ENCODE measurements around the gene SUFU.
"Not testable (repeated sequence)": the region's sequence is repeated elsewhere in the genome, so short reads cannot be mapped to it uniquely, and the experiment has no call there.

The SUFU gene

DNA sequence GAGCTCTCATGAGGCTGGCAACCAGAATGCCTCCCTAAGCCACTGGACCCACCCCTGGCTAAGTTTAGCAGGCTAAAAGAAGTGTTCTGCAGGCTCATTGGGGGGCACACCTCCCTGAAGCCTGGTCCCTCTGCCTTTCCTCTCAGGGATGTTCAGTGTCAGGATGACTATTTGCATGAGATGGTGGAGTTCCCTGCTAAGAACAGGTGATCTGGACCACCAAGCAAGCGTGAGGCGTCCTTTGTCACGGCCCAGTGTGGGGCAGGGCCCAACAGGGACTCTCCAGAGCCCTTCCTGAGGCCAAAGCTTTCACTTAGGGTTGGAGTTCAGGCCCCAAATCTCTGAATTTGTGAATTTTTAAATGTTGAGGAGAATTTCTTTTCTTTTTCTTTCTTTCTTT, 12.0 kb downstream of the SUFU start:
- DNase-seq, result no peak

DNA sequence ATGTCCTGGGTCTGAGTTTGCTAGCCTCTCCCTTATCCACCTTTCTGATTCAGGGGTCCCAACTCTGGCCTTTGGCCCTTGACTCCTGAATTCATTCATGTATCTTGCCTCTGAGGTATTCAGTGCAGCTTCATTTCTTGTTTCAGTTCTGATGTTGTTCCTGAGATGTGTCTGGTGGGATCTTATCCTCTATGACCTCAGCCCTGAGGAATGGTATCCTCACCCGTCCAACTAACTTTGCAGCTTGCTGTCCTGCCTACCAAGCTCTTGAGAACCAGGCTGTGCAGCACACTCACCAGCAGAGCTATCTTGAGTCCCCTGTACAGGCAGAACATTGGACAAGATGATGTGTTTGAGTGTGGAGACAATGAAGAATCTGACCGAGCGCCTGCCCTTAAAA, 13.8 kb downstream of the SUFU start:
- no peak for DNase-seq

- no peak for DNase-seq
These were observed 15.6 kb downstream of the SUFU start for GRCh38 chr10:102519246-102519825.

GRCh38 chr10:102522874-102523249, 19.1 kb downstream of the SUFU start:
- DNase-seq, result no peak

GRCh38 chr10:102523250-102524029, 19.7 kb downstream of the SUFU start:
- no peak for DNase-seq

DNA sequence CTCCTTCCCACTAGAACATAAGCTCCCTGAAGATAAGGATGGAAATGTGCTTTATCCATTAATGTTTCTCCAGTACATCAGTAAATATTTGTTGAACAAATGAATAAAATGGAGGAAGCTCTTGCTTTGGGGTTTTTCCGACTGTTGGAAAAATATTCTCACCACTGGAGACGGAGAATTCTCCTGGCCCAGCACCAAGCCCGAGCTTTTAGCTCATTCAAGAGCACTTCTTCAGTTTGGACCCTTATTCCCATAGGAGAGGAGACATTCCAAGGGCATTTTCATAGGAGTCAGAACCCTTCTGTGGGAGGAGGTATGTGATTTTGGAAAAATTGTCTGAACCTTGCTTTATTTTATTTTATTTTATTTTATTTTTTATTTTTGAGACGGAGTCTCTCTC, 21.0 kb downstream of the SUFU start:
- DNase-seq, result no peak

DNA sequence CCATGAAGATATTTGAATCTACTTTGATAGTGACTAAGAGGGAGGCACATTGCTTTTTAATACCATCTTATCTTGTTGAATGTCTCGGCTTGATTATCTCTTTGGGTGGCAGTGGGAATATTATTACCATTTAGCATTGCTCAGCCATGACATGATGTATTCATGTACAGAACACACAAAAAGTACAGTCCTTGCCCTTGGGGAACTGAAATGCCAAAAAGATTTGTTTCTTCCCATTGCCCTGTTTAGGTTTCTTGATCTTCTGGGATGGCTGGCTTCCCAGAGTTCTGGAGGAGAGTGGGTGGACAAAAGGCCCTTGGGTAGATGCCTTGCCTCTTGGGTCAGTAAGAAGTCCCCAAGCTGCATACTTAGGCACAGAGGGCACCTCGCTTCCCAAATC, 23.8 kb downstream of the SUFU start:
- DNase-seq, result no peak

GRCh38 chr10:102534333-102534732, 30.6 kb downstream of the SUFU start:
- DNase-seq, result no peak

DNA sequence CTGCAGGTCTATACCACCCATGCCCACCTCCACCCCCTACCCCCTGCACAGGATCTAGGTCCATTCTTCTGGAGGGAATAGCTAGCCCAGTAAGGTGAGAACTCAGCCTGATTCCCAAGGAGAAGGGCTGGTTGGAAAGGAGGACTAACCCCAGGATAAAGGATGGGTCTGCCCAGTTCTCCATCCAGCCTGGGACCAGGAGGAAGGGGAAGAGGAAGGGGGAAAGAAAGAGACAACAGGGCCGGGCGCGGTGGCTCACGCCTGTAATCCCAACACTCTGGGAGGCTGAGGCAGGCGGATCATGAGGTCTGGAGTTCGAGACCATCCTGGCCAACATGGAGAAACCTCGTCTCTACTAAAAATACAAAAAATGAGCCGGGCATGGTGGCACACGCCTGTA, 31.2 kb downstream of the SUFU start:
- not testable (repeated sequence) for DNase-seq

DNA sequence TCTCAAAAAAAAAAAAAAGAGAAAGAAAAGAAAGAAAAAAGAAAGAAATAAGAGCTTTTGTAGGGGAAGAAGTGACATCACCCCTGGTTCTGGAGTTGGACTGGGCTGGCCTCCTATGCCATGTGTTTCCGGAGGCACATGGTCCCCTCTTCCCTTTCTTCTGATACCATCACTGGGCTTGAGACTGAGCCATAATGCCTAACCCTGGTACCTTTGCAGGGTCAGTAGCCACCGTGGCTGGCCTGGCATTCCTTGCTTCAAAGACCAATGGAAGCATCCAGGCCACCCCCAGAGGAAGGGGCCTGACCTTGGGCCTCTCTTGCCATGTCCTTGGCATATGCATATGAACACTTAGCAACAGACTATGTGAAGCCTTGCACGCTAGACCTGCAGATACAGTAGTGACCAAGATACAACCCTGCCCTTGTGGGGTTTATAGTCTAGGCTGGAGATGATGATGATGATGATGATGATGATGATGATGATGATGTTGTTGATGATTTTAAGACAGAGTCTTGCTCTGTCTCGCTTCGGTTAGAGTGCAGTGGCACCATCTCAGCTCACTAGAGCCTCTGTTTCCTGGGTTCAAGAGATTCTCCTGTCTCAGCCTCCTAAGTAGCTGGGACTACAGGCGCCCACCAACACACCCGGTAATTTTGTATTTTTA, 31.8 kb downstream of the SUFU start:
- DNase-seq, result no peak

GRCh38 chr10:102537367-102537766, 33.6 kb downstream of the SUFU start:
- no peak for DNase-seq

GRCh38 chr10:102537948-102538347, 34.2 kb downstream of the SUFU start:
- no peak for DNase-seq

DNA sequence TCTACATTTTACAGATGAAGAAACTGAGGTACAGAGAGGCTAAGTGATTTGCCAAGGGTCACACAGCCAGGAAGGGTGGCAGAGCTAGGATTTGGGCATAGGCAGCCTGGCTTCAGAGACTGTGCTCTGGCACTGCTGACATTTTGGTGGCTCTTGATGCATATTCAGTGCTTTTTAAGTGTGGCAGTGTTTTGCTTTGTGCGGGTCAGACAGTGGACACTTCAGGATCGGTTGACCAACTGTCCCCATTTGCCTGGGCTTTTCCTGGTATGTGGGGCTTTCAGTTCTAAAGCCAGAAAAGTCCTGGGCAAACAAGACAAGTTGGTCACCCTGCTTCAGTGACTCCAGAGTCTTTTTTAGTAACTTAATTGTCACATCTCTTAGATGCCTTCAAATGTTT, 35.0 kb downstream of the SUFU start:
- DNase-seq, result no peak

GRCh38 chr10:102540023-102540422, 36.3 kb downstream of the SUFU start:
- DNase-seq, result no peak

- no peak for DNase-seq
These were observed 39.1 kb downstream of the SUFU start for GRCh38 chr10:102542800-102543418.

GRCh38 chr10:102545265-102545871, 41.6 kb downstream of the SUFU start:
- no peak for DNase-seq

DNA sequence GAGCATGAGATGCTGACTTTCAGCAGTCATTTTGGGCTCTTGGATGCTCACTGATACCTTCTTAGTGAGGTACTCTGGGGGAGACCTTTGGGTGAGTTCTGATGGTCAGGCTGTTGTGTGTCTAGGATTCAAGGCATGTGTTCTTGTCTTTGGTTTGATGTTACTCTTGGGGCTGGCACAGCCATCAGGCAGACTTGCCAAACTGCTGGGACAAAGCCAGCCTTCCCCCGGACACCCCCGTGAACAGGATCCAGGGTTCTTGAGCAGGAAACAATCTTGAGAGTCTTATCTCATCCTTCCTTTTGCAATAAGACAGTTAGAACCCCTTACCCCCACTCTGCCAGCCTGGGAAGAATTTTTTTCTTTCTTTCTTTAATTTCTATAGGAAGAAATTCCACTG, 42.2 kb downstream of the SUFU start:
- no peak for DNase-seq

GRCh38 chr10:102546606-102547320, 43.0 kb downstream of the SUFU start:
- no peak for DNase-seq

DNA sequence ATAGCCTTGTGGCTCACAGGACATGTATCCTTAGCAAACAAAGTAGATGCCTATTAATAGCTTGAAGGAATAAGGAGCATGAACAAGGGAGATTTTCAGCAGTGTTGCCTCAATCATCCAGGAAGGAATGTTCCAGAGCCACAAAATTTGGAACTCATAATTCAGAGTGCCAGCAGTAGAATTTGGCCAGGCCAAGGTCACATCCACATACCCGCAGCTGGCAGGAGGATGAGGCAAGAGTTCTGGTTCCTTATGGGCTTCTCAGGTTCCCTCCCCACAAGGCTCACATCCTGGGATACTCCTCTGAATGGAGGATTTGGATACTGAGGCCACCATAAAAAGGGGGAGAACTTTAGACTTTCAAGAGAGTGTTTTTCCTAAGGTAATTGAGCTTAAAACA, 45.8 kb downstream of the SUFU start:
- DNase-seq, result no peak

DNA sequence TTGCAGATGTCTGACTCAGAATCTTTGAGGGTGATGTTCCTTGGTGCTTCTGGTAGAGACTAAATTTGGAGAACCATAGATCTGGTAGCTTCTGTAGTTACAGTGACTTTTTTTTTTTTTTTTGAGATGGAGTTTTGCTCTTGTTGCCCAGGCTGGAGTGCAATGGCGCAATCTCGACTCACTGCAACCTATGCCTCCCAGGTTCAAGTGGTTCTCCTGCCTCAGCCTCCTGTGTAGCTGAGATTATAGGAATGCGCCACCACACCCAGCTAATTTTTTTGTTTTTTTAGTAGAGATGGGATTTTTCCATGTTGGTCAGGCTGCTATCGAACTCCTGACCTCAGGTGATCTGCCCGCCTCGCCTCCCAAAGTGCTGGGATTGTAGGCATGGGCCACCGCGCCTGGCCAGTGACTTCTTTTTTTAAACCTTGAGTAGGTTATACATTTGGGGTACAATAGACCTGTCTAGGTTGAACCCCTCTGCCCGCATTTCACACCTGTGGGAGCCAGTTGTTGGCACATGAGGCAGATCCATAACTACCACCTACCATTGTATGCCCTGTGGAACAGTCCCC, 47.0 kb downstream of the SUFU start:
- DNase-seq, result no peak

DNA sequence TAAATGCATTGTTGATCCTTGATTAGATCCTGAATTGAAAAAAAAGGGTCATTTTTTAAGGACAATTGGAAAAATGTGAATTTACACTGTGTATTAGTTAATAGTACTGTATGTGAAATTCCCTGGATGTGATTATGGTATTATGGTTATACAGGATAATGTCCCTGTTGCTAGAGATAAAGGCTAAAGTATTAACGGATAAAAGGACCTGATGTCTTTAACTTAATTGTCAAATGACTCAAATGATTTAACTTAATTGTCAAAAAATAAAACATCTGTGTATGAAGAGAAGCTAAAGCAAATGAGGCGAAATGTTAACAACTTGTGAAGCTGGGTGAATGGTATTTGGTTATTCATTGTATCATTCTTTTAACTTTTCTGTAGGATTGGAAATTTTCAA, 48.8 kb downstream of the SUFU start:
- DNase-seq, result no peak

DNA sequence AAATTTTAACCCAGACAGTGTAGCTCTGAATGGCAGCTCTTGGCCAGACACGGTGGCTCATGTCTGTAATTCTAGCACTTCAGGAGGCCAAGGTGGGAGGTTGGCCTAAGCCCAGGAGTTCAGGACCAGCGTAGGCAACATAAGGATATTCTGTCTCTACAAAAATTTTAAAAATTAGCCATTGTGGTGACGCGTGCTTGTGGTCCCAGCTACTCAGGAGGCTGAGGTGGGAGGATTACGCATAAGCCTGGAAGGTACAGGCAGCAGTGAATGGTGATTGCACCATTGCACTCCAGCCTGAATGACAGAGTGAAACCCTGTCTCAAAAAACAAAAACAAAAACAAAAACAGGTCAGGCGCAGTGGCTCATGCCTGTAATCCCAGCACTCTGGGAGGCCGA, 50.0 kb downstream of the SUFU start:
- DNase-seq, result no peak

Data from activated CD4-positive, alpha-beta T cell treated with anti-CD3 and anti-CD28 coated beads for 1 hour (primary cell).